HG03469 (cell line): ENCODE data around the gene WWTR1.

ENCODE experiments used
- ATAC-seq: cut with Tn5 transposase; IDR thresholded peaks from one replicate; pipeline ENCODE4 v1.9.1; 2021; ENCODE audit warnings: mild to moderate bottlenecking, moderate library complexity, moderate number of reproducible peaks; ENCODE audit not compliant: unreplicated experiment

Gene WWTR1

DNA sequence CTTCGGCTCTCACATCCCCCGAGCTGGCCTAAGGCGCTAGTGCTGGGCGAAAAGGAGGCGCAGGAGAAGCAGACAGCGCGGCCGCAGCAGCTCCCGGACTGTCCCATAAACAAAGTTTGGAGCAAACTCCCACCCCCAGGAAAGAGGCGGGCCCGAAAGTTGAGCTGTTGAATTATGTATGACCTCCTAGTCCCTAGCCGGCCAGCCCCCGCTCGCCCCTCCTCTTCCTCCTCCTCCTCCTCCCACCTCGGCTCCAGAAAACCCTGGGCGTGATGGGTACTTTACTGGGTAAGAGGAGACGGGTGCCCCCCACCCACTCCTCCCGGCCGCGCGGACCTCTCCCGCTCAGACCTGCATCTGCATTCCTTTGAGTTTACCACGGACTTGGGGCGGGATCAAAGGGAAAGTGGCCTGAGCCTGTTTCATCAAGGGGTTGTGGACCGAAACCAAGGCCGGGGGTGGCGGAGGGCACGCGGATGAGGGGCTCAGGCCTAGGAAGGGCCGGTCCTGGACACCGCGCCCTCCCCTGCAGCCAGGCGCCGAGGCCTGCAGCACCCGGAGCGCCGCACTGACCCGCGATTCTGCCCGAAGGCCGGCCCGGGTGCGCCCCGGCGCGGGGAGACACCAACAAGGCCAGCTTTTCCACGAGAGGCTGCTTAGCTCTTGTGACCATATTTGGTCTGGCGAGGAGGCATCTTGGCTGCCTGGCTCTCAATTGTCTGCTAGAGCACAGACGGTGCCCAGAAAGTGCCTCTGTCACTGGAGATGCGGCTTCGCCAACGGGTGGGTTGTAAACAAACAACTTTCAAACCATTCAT is at the start of gene WWTR1:
WWTR1 (minus strand) TSS at position 100 of the 818 bp plus-strand sequence. CDS start 719 bp downstream, outside the sequence.
- peak; percentile 81 for ATAC-seq

DNA sequence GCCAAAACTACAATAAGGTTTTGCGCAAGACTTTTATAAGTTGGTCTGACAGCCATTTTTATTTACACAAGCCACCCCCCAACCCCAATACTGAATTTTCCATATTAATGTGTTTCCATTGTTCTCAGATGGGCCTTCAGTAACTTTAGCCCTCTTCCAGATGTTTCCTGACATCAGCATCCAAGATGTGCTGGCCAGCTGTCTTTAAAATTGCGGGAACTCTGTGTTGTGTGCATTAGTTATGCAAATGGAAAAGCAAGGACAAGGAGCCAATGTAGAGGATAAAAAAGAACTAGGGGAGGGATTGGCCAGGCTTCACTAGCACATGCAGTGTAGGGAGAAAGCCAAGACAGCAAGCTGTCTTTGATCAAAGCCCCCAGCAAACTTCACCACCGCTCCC is 49.1 kb upstream of the WWTR1 start:
- no peak for ATAC-seq

GRCh38 chr3:149705416-149705815 is 47.6 kb upstream of the WWTR1 start:
- ATAC-seq = no peak

DNA sequence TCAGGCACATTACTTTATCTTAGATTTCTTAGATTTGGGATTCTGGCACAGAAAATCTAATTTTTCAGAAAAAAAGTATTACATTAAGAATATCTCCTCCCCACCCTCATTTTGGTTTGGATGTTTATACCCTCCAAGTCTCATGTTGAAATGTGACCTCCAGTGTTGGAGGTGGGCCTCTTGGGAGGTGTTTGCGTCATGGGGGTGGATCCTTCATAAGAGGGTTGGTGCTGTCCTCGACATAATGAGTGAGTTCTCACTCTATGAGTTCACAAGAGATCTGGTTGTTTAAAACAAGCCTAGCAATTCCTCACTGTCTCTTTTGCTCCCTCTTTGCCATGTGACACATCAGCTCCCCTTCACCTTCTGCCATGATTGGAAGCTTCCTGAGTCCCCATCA is 45.6 kb upstream of the WWTR1 start:
- no peak for ATAC-seq

DNA sequence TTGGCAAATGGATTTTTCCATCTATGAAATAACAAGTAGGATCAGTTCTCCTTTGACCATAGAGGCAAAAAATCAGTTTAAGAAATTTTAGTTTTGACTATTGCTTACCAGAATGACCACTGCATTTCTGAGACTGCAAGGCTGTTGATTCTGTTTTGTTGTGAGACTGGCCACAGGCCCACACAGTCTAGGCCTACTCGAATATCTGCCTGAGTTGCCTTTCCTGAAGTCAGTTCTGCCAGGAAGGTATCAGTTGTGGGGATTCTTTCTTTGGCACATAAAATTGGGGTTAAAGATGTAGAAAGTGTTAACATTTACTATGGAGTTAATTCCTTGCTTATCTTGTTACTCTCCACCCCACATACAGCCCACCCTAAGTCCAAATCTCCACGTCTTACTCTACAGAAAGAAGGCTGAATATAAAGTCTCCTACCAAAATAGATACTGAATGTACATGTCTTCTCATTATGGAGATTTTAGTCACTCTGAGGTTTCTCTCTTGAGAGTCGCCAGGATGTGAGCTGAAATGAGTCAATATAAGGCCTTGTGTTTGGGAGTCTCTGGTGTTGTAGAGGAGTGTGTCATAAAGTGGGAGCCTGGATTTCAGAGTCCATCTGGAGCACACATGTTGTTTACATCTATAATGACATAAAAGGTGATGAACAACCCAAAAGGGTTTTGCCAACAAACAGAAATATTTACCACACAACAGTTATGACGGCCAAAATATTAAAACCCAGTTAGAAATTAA is 45.0 kb upstream of the WWTR1 start:
- no peak for ATAC-seq

DNA sequence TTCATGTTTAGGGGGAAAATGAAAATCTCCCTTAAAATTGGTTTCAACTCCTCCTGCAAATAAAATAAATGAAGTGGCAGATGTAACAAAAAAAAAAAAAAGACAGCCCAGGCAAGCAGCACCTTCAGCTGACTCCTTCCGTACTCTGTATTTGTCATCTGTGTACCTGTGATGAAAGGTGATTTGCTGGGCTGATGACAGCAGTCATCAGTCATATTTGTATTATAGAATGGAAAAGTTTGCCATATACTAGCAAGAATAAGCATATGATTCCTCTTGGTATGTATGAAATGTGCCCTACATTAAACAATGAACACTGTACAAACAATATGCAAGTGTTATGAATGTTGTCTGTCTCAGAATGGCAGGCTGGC is 44.1 kb upstream of the WWTR1 start:
- no peak for ATAC-seq

DNA sequence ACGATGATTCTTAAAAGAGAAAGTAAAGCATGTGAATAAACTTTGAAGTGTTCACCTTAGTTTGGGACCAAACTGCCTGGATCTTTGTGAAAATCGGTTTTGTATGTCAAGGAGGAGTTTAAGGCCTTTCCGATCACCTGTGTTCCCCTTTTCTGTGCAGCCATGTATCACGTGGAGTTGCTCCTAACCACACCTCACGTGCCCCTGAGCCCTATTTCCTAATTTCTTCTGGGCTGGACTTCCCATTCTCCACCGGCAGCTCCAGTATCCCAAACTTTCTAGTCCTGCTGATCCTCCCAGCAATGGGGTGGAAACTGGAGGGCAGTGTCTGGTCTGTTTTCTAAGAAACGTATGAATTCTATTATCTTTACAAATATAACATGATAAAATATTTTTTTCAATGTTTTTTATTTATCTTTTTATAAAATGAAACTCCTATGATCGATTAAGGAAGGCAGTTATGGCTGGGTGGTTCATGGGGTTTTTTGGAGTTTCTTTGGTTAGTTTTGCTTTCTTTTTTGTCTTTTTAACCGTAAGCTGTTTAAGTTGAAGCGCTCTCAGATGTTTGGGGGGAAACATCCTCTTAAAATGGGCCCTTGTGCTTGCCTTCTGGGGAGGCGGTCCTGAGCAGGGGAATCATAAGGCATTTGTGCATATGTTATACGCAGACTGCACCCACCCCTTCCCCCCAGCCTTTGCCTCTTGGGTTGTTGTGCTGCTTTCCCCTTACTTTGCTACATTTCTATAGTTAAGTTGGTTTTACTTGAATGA is 43.6 kb upstream of the WWTR1 start:
- ATAC-seq = no peak

DNA sequence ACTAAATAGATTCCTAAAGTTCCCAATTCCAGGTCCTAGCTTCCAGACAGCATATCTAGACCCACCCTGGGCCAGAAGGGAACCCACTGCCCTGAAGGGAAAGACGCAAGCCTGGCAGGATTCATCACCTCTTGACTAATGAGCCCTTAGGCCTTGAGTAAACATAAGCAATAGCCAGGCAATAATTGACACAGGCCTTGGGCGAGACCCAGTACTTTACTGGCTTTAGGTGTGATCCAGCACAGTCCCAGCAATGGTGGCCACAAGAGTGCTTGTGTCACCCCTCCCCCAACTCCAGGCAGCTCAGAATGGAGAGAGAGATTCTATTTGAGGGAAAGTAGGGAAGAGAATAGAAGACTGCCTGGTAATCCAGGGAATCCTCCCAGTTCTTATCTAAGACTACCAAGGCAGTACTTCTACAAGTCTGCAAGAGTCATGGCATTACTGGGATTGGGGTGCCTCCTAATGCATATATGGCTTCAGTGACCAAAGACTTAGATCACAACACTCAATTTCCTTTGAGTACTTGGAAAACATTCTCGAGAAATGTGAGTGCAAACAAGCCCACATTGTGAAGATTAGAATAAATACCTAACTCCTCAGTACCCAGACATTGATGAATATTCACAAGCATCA is 30.4 kb upstream of the WWTR1 start:
- ATAC-seq = no peak

DNA sequence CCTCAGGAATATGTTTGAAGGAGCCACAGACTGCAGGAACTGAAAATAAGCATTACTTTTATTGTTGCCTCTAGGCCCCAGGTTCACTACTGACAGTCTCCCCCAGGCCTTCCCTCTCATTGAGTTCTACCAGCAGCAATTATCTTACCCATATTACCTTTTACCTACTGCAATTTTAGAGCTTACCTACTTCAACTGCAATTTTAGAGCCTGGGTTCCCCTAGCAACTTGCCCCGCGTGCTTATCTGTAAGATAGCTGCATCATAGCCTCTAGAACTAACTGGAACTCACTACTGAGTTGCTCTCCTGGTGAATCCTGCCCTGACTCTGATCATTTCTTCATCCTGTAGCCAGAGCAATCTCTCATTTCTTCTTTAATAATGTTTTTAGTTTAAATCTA is 29.2 kb upstream of the WWTR1 start:
- no peak for ATAC-seq

DNA sequence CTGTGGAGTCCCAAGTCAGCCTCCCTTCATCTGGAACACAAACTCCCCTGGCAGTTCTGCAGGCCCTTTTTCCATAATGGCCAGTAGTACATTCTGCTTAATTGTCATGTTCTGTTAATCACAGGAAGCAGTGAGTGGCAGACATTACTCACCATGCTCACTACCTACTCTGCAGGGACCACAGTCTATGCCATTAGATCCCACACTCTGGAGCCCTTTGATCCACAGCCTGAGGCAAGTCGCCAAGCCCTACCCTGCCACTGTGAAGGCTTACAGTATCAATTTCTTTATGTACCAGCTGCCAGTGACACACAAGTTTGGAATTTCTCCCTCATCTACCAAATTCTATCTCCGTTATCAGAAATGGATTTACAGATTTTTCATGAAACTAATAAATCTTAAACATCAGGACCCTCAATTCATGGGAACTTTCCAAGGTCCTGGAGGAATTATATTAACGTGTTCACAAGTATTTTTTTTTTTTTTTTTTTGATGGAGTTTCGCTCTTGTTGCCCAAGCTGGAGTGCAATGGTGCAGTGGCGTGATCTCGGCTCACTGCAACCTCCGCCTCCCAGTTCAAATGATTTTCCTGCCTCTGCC is 20.6 kb upstream of the WWTR1 start:
- ATAC-seq = no peak

GRCh38 chr3:149673393-149673792 is 15.6 kb upstream of the WWTR1 start:
- no peak for ATAC-seq

- ATAC-seq = no peak
Measured at GRCh38 chr3:149670742-149671492, 13.1 kb upstream of the WWTR1 start.

- ATAC-seq = no peak
Measured at GRCh38 chr3:149667576-149667975, 9.8 kb upstream of the WWTR1 start.

- ATAC-seq = no peak
Measured at GRCh38 chr3:149663966-149664365, 6.1 kb upstream of the WWTR1 start.

GRCh38 chr3:149662240-149662887 is 4.5 kb upstream of the WWTR1 start:
- no peak for ATAC-seq

DNA sequence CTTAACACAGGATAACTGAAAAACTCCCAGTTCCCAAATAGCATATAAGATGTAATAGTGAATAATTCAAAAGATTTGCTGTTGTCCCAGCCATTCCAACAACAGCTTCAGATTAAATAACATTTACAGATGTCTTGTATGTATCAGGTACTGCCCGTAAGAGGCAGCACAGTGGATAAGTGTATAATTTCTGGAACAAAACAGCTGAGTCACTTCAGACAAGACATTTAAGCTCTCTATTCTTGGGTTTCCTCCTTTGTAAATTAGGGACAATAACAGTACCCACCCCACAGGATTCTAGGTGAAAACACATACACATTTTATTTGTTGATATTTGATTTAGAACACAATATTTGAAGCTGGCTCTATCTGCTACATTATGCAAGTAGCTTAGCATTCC is 2.6 kb upstream of the WWTR1 start:
- no peak for ATAC-seq

GRCh38 chr3:149658744-149659497 is 1.1 kb upstream of the WWTR1 start:
- ATAC-seq = peak; percentile 3

DNA sequence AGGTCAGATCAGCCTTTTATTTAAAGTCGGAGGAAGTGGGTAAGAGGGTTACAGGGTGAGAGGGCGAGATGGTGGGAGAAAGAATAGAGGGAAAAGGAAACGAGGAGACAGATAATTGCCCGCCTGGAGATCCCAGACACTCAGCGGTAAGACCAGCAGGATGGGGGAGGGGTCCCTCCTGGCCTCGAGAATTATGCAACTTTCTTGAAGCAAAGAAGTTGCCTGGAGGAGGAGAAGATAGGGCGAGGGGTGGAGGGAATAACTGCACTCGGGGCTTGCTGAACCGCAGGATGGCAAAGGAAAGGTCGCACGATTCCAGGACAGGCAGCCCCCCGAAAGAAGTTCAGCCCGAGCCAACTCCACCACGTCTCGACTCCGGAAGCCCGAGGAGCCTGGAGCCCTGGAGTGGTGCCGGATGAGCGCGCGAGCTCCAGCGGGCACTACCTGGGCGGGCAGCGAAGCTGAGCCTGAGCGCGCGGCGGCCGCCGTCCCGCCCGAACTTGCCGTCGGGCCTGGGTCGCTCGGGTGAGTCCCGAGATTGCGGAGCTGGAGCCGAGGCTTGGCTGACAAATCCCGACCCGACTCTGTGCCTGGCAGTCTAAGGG is 402 bp downstream of the WWTR1 start:
- peak; percentile 16 for ATAC-seq
